Ovary (tissue), 9 donors: Measurements from ENCODE around the gene DTHD1. TPM values are rescaled to one million over a fixed set of nuclear protein-coding genes. Genes with fewer than 3 reads are reported as not detected.

Experiments used
- DNase-seq, 5 donors: peaks; one replicate each; pipeline ENCODE4 v3.0.0-alpha.2; 2019 to 2020
- H3K27ac ChIP-seq, 2 donors: fragments of 200-600 bp; one replicate each; pipeline versions ENCODE4 v1.5.1 to v1.8.0; 2019 to 2022
- H3K27me3 ChIP-seq: fragments of 200-600 bp; one replicate; pipeline ENCODE4 v1.8.0; 2022
- H3K36me3 ChIP-seq: fragments of 200-600 bp; sonication (generic); one replicate; pipeline ENCODE4 v1.5.1; 2019
- H3K4me1 ChIP-seq: one replicate; pipeline ENCODE4 v1.8.1; 2013; ENCODE audit warnings: mild to moderate bottlenecking, moderate library complexity; ENCODE audit not compliant: insufficient read depth
- H3K4me3 ChIP-seq: fragments of 200-600 bp; sonication (generic); one replicate; pipeline ENCODE4 v1.5.1; 2017
- H3K9me3 ChIP-seq, 2 donors: fragments of 200-600 bp in 1 of 2; sonication (generic) in 1 of 2; one replicate each; pipeline versions ENCODE4 v1.5.1 to v1.8.1; 2013 to 2019; ENCODE audit warnings: mild to moderate bottlenecking in 1 of 2, moderate library complexity in 1 of 2
- EP300 ChIP-seq: sonication (generic); formaldehyde crosslinking; IDR thresholded peaks from one replicate; pipeline ENCODE4 v1.6.1; 2017; ENCODE audit warnings: antibody characterized with exemption
- POLR2A ChIP-seq: fragments of 450-650 bp; IDR thresholded peaks from one replicate; pipeline ENCODE4 v1.6.1; 2017; ENCODE audit warnings: antibody characterized with exemption, mild to moderate bottlenecking, moderate library complexity
- WGBS, 3 donors: extraction: QIAGEN DNeasy Blood & Tissue Kit in 1 of 3; methylation state at CpG; one replicate each; pipeline versions ENCODE4 v1.1.5 to v1.1.7; 2013 to 2017; 5-methylcytosine and 5-hydroxymethylcytosine counted together
- intact Hi-C, 4 donors: fragments of 100-400 bp; cut with DNase I; formaldehyde crosslinking; loops; one replicate each; pipeline versions ENCODE4 v1.11.0 to v1.15.1; 2022 to 2023
- polyA plus RNA-seq, 2 donors: library from polyadenylated mRNA; stranded (reverse); fragments of 200-250 nt in 1 of 2; fragments of 350-450 nt in 1 of 2; fragmentation: Illumina TruSeq in 1 of 2; extraction: RNeasy Lipid Tissue Mini Kit (QIAGEN cat#74804) in 1 of 2; gene quantifications; one replicate each; pipeline ENCODE4 v1.2.3, GENCODE V29; 2013 to 2014
- total RNA-seq, 7 donors: library from RNA; depleted of rRNA in 2 of 7; stranded (reverse); fragments of >200 nt in 2 of 7; fragmentation: NEBNext Ultra II Directional in 3 of 7; extraction: Animal tissue kit (Norgen Biotek cat#: 25700) in 3 of 7; gene quantifications; one replicate each; pipeline versions ENCODE4 v1.1.0 to v1.2.4, GENCODE V29; 2016 to 2023
- TF ChIP-seq, protein P1 (sequence below), 3 donors: fragments of 450-650 bp in 2 of 3; fragments of 200-600 bp in 1 of 3; IDR thresholded peaks; one replicate each; pipeline versions ENCODE4 v1.5.1 to v1.8.0; 2016 to 2022; ENCODE audit warnings: antibody characterized with exemption in 3 of 3, mild to moderate bottlenecking in 1 of 3
- donor health status: DM: no; HTN: no; CAD: no; lungs with moderate emphysema.
- donor health status: DM: no; HTN: no; CAD: no.
- donor health status: Bipolar disorder and iron deficiency.
- donor health status: DM: yes; HTN: yes; CAD: no.
- donor health status: DM: no; HTN: no; CAD: no.
- donor health status: DM: yes; HTN: yes; CAD: no.

DTHD1 gene
- total and polyA plus RNA-seq, 9 donors = 0.04 to 14.8 (median 0.99) TPM; not detected in 2

DNA sequence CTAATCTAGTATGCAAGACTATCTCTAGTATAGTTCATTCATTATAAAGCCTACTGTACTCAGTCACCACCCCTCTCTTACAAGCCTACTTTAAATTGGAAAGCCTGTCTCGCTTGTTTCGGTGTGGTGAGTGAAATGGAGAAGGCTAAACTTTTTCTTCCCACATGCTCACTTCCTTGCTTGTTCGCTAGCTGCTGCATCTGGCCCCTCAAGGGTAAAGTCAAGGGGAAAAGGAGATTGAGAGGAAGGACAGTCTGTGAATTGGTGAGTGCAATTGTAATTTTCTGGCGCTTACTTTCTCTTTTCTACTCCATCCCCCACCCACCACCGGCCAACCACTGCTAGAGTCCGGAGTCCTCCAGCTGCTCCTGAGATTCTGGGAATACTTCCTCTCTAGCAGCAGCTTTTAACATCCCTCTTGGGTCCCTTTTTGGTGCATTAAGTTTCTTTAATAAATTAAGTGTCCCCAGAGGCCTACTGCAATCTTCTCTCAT, 25.0 kb upstream of the DTHD1 start:
- no peak overlapping the region for H3K4me3 ChIP-seq
- intact Hi-C loops = no loop called here
- H3K36me3 ChIP-seq = no peaks in the 10 kb centered on the region
- no peak overlapping the region for H3K27ac ChIP-seq
- TF ChIP-seq, protein P1, sequence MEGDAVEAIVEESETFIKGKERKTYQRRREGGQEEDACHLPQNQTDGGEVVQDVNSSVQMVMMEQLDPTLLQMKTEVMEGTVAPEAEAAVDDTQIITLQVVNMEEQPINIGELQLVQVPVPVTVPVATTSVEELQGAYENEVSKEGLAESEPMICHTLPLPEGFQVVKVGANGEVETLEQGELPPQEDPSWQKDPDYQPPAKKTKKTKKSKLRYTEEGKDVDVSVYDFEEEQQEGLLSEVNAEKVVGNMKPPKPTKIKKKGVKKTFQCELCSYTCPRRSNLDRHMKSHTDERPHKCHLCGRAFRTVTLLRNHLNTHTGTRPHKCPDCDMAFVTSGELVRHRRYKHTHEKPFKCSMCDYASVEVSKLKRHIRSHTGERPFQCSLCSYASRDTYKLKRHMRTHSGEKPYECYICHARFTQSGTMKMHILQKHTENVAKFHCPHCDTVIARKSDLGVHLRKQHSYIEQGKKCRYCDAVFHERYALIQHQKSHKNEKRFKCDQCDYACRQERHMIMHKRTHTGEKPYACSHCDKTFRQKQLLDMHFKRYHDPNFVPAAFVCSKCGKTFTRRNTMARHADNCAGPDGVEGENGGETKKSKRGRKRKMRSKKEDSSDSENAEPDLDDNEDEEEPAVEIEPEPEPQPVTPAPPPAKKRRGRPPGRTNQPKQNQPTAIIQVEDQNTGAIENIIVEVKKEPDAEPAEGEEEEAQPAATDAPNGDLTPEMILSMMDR (IDR thresholded peaks at IDR 0.05) = no peak
- no peak for TF ChIP-seq POLR2A
- no peak for TF ChIP-seq EP300
- DNase-seq = no peak
- no peaks in the 10 kb centered on the region for H3K27me3 ChIP-seq
- H3K9me3 ChIP-seq = no peaks in the 10 kb centered on the region
- 67 to 79% (median 75%) methylated on average over 6 of the region's 6 CpGs for WGBS, 3 donors
- H3K4me1 ChIP-seq = no peaks in the 10 kb centered on the region

DNA sequence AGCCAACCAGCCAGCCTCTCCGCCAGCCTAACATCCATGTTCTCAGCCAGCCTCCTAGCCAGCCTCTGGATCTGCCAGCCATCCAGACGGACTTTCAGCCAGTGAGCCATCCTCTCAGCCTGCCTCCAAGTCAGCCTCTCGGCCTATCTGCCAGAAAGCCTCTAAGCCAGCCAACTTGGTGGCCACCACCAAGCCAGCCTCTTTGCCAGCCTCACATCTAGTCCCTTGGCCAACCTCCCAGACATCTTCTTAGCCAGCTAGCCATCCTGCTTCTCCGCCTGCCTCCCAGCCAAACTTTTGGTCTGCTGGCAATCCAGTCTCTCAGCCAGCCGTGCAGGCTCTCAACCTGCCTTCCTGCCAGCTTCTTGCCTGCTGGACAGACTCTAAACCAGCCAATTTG, 20.7 kb upstream of the DTHD1 start:
- Histone ChIP-seq H3K9me3 (no peaks in the 10 kb centered on the region), H3K27me3 (no peaks in the 10 kb centered on the region), H3K36me3 (no peaks in the 10 kb centered on the region), H3K4me1 (no peaks in the 10 kb centered on the region), H3K4me3 (no peak overlapping the region), H3K27ac (no peak overlapping the region)
- no peak for TF ChIP-seq POLR2A
- TF ChIP-seq EP300 = no peak
- TF ChIP-seq, protein P1 (IDR thresholded peaks at IDR 0.05) = no peak
- WGBS, 3 donors = 71 to 88% (median 77%) methylated on average over 5 of the region's 5 CpGs
- intact Hi-C loops = no loop called here
- no peak for DNase-seq

DNA sequence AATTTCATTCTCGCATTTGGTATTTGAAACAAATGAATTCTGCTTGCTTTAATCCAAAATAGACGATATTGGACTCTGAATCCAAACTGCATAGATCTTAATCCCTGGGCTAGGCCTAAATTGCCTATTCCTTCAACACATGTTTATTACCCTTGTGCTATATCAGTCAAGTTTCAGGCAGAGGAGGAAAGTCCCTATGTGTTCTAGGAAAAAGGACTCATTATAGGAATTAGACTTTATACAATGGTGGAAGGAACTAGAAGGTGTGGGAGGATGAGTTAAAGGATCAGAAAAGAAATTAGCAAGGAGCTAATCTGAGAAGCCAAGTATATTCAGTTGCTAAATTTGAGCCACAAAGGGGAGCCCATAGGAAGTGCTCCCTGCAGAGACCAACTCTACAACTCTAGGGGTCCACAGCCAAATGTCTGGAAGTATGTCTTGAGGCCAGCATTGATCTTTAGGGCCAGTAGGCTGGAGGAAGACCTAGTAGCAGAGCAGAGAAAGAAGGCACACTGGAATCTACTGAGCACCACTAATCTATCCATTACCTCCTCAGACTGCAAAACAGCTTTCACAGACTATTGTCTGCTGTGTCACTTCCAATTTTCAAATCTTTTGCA, 17.1 kb upstream of the DTHD1 start:
- Histone ChIP-seq H3K4me1 (no peaks in the 10 kb centered on the region), H3K27me3 (no peaks in the 10 kb centered on the region), H3K4me3 (no peak overlapping the region), H3K9me3 (no peaks in the 10 kb centered on the region), H3K27ac (no peak overlapping the region), H3K36me3 (no peaks in the 10 kb centered on the region)
- TF ChIP-seq POLR2A = no peak
- TF ChIP-seq, protein P1 (IDR thresholded peaks at IDR 0.05) = no peak
- no peak for TF ChIP-seq EP300
- no peak for DNase-seq
- WGBS, 3 donors = 89 to 96% (median 92%) methylated on average over 2 of the region's 2 CpGs
- intact Hi-C loops = no loop called here

DNA sequence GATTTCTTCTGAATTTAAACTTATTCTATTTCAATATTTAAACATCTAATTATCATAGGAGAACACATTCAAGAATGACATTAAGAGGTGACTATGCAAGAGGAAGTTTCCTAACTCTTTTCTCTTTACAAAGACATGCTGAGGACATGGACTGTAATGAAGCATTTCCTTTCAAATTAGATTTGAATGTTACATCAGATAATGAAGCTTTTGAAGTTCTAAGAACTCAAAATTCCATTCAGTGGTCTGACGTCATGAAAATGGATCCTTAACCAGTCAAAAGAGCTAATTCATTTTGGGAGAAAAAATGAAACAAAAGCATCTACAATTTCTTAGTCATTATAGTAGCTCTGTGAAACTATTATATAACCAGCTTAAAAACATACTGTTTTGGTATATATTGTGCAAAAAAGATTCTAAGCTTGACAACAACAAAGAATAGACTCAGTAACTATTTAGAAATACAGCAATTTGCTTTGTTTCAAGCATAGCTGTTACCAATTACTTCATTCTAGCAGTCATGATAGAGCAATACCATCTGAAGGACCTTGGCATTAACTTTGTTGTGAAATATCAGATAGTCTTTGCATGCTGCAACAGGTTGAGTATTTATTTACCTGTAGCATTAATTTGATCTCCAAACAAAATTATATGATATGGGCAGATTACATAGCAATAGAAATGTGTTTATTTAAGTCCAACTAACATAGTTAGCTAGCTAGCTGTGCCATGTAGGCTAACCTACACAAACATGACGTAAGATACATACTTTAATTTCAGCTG, 13.7 kb upstream of the DTHD1 start:
- Histone ChIP-seq H3K9me3 (no peaks in the 10 kb centered on the region), H3K27me3 (no peaks in the 10 kb centered on the region), H3K36me3 (no peaks in the 10 kb centered on the region), H3K4me1 (no peaks in the 10 kb centered on the region), H3K27ac (no peak overlapping the region), H3K4me3 (no peak overlapping the region)
- intact Hi-C loops = no loop called here
- 60 to 68% (median 64%) methylated on average over 2 of the region's 2 CpGs for WGBS, 3 donors
- DNase-seq = no peak
- TF ChIP-seq, protein P1 (IDR thresholded peaks at IDR 0.05) = no peak
- no peak for TF ChIP-seq EP300
- TF ChIP-seq POLR2A = no peak
